HCT116 (cell line): ENCODE data around the gene C2CD2. TPM values are rescaled to one million over a fixed set of nuclear protein-coding genes. Genes with fewer than 3 reads are reported as not detected.

ENCODE experiments used
- ATAC-seq: fragments of 200-7000 bp; cut with Tn5 transposase; 2 replicates; pipeline ENCODE4 v1.9.1; 2020; ENCODE audit warnings: mild to moderate bottlenecking, moderate library complexity
- BruUV-seq: library from RNA; stranded (reverse); fragments of 400-500 nt; replicated peaks from 2 replicates; lab custom pipeline; 2021; lab: Mats Ljungman, UMichigan
- CTCF ChIA-PET: fragments of 300-600 bp; sonication (Branson Sonifier 250); formaldehyde crosslinking; loops from one replicate; lab custom pipeline; 2021; ENCODE audit warnings: antibody characterized with exemption; lab: Charles Lee
- POLR2A ChIA-PET: fragments of 300-600, 350-600 bp; sonication (Branson Sonifier 250); formaldehyde crosslinking; loops from one replicate; lab custom pipeline; 2021; ENCODE audit warnings: antibody characterized with exemption; lab: Charles Lee
- RAD21 ChIA-PET, 2 experiments: fragments of 300-600 bp; sonication (Branson Sonifier 250); formaldehyde crosslinking; loops; one replicate each; lab custom pipeline; 2023; ENCODE audit warnings: low total read pairs in 2 of 2; ENCODE audit not compliant: uncharacterized antibody in 2 of 2, unreplicated experiment in 2 of 2, low non-redundant PET in 1 of 2; lab: Charles Lee
- DNase-seq: peaks from one replicate; pipeline ENCODE4 v3.0.0-alpha.2; 2010; ENCODE audit warnings: low read depth, low spot score
- H2AFZ ChIP-seq: fragments of 200-600 bp; shearing (Covaris generic), sonication (generic); 2 replicates; pipeline ENCODE4 v1.6.1; 2017; ENCODE audit warnings: low read depth, mixed run types, mixed read lengths, antibody characterized with exemption, low read length; ENCODE audit not compliant: poor library complexity, severe bottlenecking
- H3K27ac ChIP-seq: 2 replicates; pipeline ENCODE4 v1.5.1; 2012; ENCODE audit warnings: low read depth, low read length
- H3K27me3 ChIP-seq: fragments of 200-600 bp; sonication (generic); 2 replicates; pipeline ENCODE4 v1.6.1; 2016; ENCODE audit warnings: mixed run types, low read length, mixed read lengths; ENCODE audit not compliant: insufficient read depth
- H3K36me3 ChIP-seq, 2 experiments: fragments of 200-500 bp in 1 of 2; fragments of 200-600 bp in 1 of 2; sonication (Bioruptor generic) in 1 of 2; sonication (generic) in 1 of 2; 2 replicates each; pipeline versions ENCODE4 v1.5.1 to v1.6.1; 2014 to 2016; ENCODE audit warnings: low read length in 2 of 2, inconsistent platforms in 1 of 2, mixed read lengths in 1 of 2, mixed run types in 1 of 2; ENCODE audit not compliant: insufficient read depth in 2 of 2, control insufficient read depth in 1 of 2
- H3K4me1 ChIP-seq, 2 experiments: fragments of 200-600 bp in 1 of 2; sonication (generic) in 1 of 2; 2 replicates each; pipeline versions ENCODE4 v1.5.1 to v1.6.1; 2012 to 2017; ENCODE audit warnings: low read length in 2 of 2, inconsistent platforms in 1 of 2, mild to moderate bottlenecking in 1 of 2, mixed read lengths in 1 of 2, mixed run types in 1 of 2, moderate library complexity in 1 of 2; ENCODE audit not compliant: insufficient read depth in 2 of 2, control insufficient read depth in 1 of 2
- H3K4me2 ChIP-seq: fragments of 200-600 bp; sonication (generic); 2 replicates; pipeline ENCODE4 v1.6.1; 2017; ENCODE audit warnings: mixed run types, low read length, mixed read lengths
- H3K4me3 ChIP-seq, 2 experiments: fragments of 200-600 bp in 1 of 2; sonication (generic) in 1 of 2; replicated peaks in 1 of 2; 2 replicates each; pipeline ENCODE4 v1.5.1; 2011 to 2016; ENCODE audit warnings: low read length in 2 of 2, control low read depth in 1 of 2, low read depth in 1 of 2, mild to moderate bottlenecking in 1 of 2, mixed read lengths in 1 of 2, mixed run types in 1 of 2
- H3K79me2 ChIP-seq: fragments of 200-600 bp; sonication (generic); 2 replicates; pipeline ENCODE4 v1.6.1; 2017; ENCODE audit warnings: mild to moderate bottlenecking, mixed run types, low read length, moderate library complexity, mixed read lengths; ENCODE audit not compliant: insufficient read depth
- H3K9ac ChIP-seq: fragments of 200-600 bp; sonication (generic); 2 replicates; pipeline ENCODE4 v1.6.1; 2016; ENCODE audit warnings: low read length, mixed read lengths
- H3K9me2 ChIP-seq: fragments of 200-600 bp; sonication (generic), shearing (Covaris generic); 2 replicates; pipeline ENCODE4 v1.6.1; 2017; ENCODE audit warnings: mixed run types, mild to moderate bottlenecking, moderate library complexity; ENCODE audit not compliant: insufficient read depth
- H3K9me3 ChIP-seq, 2 experiments: fragments of 200-500 bp in 1 of 2; fragments of 200-600 bp in 1 of 2; sonication (Bioruptor generic) in 1 of 2; sonication (generic) in 1 of 2; 2 replicates each; pipeline ENCODE4 v1.6.1; 2014 to 2017; ENCODE audit warnings: low read length in 2 of 2, mixed read lengths in 2 of 2, inconsistent platforms in 1 of 2, low read depth in 1 of 2, mild to moderate bottlenecking in 1 of 2, mixed run types in 1 of 2, moderate library complexity in 1 of 2; ENCODE audit not compliant: control insufficient read depth in 1 of 2, insufficient read depth in 1 of 2
- H4K20me1 ChIP-seq: fragments of 200-600 bp; sonication (generic), shearing (Covaris generic); 2 replicates; pipeline ENCODE4 v1.6.1; 2017; ENCODE audit warnings: mixed run types, mild to moderate bottlenecking, moderate library complexity; ENCODE audit not compliant: insufficient read depth
- EZH2 ChIP-seq: fragments of 200-600 bp; sonication (generic); IDR thresholded peaks from 2 replicates; pipeline ENCODE4 v1.6.1; 2017; ENCODE audit warnings: antibody characterized with exemption, mixed run types
- intact Hi-C: fragments of 100-400 bp; cut with micrococcal nuclease; formaldehyde crosslinking; loops from 2 replicates; pipeline ENCODE4 v1.10.0; 2022
- total RNA-seq: library from RNA; stranded (reverse); gene quantifications from one replicate; pipeline ENCODE4 v1.2.1, GENCODE V29; 2021; ENCODE audit not compliant: unreplicated experiment
- TF ChIP-seq, protein P1 (sequence below): IDR thresholded peaks from 2 replicates; pipeline ENCODE4 v1.6.1; 2012
- TF ChIP-seq, protein P2 (sequence below), 3 experiments: fragments of 200-600 bp in 1 of 3; sonication (generic) in 1 of 3; IDR thresholded peaks in 2 of 3; conservative IDR thresholded peaks in 1 of 3; 2 replicates each; pipeline ENCODE4 v1.5.1; 2012 to 2017; ENCODE audit warnings: low read depth in 2 of 3, low read length in 2 of 3, antibody characterized with exemption in 1 of 3, borderline replicate concordance in 1 of 3, control low read depth in 1 of 3, mild to moderate bottlenecking in 1 of 3, mixed read lengths in 1 of 3, mixed run types in 1 of 3, moderate library complexity in 1 of 3; ENCODE audit not compliant: insufficient read depth in 1 of 3
- TF ChIP-seq, protein P3 (sequence below): IDR thresholded peaks from 2 replicates; pipeline ENCODE4 v1.6.1; 2012; ENCODE audit warnings: low read depth
- TF ChIP-seq, protein P4 (sequence below): IDR thresholded peaks from 2 replicates; pipeline ENCODE4 v1.6.1; 2012
- TF ChIP-seq, protein P5 (sequence below): IDR thresholded peaks from 2 replicates; pipeline ENCODE4 v1.6.1; 2011; ENCODE audit warnings: mild to moderate bottlenecking, low read length, moderate library complexity; ENCODE audit not compliant: insufficient replicate concordance; ENCODE audit errors: extremely low read depth

Gene C2CD2
- total RNA-seq, 1 experiment from 2014 or later, result 22.0 TPM

DNA sequence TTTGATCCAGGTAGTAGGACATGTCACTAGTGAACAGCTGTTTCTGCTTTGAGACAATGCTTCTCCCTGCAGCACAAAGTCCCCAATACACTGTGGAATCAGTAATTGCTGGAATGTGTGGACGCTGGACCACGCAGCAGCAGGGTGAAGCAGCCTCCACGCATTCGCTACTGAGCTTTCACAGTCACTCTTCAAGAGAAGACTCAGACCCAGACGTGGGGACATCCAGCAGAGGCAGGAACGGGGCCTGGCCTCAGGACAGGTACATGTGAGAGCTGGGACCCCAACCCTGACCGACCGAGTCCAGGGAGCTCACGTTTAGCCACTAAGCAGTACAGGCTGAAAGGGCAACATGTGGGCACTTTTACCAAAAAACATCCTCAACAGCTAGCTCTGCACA, 40.6 kb downstream of the C2CD2 start:
- ChIA-PET POLR2A (no interaction called here), RAD21 (no interaction called here)

More for the DNA sequence above, 40.6 kb downstream of the C2CD2 start:
- H3K4me1 ChIP-seq, result no peaks in the 10 kb centered on the region
- ATAC-seq (no peak), DNase-seq (no peak)
- BruUV-seq, result no TSS peak
- no peak overlapping the region for H3K9ac ChIP-seq
- no peak overlapping the region for H3K4me2 ChIP-seq
- H4K20me1 ChIP-seq, result no peaks in the 10 kb centered on the region; the same call in 1 of the 2 replicates
- H2AFZ ChIP-seq, result no peak overlapping the region
- H3K9me3 ChIP-seq, result no peaks in the 10 kb centered on the region
- H3K9me2 ChIP-seq, result no peaks in the 10 kb centered on the region
- H3K27ac ChIP-seq, result no peak overlapping the region
- H3K36me3 ChIP-seq, result peaks cover 14 to 23% of the 10 kb centered on the region in 2 experiments; a peak in 3 of 4 replicates
- no peaks in the 10 kb centered on the region for H3K79me2 ChIP-seq
- no peaks in the 10 kb centered on the region for H3K27me3 ChIP-seq
- no peak overlapping the region for H3K4me3 ChIP-seq
- TF ChIP-seq, protein P1, sequence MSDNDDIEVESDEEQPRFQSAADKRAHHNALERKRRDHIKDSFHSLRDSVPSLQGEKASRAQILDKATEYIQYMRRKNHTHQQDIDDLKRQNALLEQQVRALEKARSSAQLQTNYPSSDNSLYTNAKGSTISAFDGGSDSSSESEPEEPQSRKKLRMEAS, result no peak
- TF ChIP-seq, protein P2, sequence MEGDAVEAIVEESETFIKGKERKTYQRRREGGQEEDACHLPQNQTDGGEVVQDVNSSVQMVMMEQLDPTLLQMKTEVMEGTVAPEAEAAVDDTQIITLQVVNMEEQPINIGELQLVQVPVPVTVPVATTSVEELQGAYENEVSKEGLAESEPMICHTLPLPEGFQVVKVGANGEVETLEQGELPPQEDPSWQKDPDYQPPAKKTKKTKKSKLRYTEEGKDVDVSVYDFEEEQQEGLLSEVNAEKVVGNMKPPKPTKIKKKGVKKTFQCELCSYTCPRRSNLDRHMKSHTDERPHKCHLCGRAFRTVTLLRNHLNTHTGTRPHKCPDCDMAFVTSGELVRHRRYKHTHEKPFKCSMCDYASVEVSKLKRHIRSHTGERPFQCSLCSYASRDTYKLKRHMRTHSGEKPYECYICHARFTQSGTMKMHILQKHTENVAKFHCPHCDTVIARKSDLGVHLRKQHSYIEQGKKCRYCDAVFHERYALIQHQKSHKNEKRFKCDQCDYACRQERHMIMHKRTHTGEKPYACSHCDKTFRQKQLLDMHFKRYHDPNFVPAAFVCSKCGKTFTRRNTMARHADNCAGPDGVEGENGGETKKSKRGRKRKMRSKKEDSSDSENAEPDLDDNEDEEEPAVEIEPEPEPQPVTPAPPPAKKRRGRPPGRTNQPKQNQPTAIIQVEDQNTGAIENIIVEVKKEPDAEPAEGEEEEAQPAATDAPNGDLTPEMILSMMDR (IDR thresholded peaks at IDR 0.05 in 2 of 3, conservative IDR thresholded peaks at IDR 0.05 in 1 of 3; ENCODE audit: borderline replicate concordance in 1 of 3, insufficient read depth in 1 of 3, low read depth in 2 of 3, low read length in 2 of 3), result no peak
- TF ChIP-seq, protein P3, sequence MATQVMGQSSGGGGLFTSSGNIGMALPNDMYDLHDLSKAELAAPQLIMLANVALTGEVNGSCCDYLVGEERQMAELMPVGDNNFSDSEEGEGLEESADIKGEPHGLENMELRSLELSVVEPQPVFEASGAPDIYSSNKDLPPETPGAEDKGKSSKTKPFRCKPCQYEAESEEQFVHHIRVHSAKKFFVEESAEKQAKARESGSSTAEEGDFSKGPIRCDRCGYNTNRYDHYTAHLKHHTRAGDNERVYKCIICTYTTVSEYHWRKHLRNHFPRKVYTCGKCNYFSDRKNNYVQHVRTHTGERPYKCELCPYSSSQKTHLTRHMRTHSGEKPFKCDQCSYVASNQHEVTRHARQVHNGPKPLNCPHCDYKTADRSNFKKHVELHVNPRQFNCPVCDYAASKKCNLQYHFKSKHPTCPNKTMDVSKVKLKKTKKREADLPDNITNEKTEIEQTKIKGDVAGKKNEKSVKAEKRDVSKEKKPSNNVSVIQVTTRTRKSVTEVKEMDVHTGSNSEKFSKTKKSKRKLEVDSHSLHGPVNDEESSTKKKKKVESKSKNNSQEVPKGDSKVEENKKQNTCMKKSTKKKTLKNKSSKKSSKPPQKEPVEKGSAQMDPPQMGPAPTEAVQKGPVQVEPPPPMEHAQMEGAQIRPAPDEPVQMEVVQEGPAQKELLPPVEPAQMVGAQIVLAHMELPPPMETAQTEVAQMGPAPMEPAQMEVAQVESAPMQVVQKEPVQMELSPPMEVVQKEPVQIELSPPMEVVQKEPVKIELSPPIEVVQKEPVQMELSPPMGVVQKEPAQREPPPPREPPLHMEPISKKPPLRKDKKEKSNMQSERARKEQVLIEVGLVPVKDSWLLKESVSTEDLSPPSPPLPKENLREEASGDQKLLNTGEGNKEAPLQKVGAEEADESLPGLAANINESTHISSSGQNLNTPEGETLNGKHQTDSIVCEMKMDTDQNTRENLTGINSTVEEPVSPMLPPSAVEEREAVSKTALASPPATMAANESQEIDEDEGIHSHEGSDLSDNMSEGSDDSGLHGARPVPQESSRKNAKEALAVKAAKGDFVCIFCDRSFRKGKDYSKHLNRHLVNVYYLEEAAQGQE, result no peak
- TF ChIP-seq, protein P4, sequence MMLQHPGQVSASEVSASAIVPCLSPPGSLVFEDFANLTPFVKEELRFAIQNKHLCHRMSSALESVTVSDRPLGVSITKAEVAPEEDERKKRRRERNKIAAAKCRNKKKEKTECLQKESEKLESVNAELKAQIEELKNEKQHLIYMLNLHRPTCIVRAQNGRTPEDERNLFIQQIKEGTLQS, result no peak
- TF ChIP-seq, protein P5, sequence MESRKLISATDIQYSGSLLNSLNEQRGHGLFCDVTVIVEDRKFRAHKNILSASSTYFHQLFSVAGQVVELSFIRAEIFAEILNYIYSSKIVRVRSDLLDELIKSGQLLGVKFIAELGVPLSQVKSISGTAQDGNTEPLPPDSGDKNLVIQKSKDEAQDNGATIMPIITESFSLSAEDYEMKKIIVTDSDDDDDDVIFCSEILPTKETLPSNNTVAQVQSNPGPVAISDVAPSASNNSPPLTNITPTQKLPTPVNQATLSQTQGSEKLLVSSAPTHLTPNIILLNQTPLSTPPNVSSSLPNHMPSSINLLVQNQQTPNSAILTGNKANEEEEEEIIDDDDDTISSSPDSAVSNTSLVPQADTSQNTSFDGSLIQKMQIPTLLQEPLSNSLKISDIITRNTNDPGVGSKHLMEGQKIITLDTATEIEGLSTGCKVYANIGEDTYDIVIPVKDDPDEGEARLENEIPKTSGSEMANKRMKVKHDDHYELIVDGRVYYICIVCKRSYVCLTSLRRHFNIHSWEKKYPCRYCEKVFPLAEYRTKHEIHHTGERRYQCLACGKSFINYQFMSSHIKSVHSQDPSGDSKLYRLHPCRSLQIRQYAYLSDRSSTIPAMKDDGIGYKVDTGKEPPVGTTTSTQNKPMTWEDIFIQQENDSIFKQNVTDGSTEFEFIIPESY, result no peak
- no peak for TF ChIP-seq EZH2
- intact Hi-C loops, result no loop called here
- CTCF ChIA-PET, result no interaction called here
